Stimulated activated CD8-positive, alpha-beta memory T cell treated with anti-CD3 and anti-CD28 coated beads, Interleukin-4, amount 100 ng/mL, for 48 hours (primary cell): ENCODE data around the gene GMCL2.

Source experiments
- DNase-seq: peaks from one replicate; pipeline ENCODE4 v3.0.0-alpha.2; 2020

The GMCL2 gene

DNA sequence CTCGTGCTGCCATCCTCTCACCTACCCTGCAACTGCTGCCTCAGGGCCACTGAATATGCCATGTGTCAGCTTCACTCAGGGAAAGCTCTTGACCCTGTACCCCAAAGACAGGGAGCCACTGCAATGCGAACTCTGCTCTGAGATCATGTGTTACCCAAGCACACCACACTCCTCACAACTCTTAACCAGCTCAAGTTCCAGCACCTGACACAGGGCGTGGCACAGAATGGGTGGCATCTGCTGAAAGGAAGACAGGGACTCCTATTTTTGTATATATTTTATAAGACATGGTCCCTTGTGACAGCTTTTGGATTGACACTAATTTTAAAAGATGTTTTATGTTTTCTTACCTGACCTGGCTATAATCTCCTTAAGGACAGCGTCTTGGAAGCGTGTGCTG is 34.7 kb upstream of the GMCL2 start:
- no peak for DNase-seq

DNA sequence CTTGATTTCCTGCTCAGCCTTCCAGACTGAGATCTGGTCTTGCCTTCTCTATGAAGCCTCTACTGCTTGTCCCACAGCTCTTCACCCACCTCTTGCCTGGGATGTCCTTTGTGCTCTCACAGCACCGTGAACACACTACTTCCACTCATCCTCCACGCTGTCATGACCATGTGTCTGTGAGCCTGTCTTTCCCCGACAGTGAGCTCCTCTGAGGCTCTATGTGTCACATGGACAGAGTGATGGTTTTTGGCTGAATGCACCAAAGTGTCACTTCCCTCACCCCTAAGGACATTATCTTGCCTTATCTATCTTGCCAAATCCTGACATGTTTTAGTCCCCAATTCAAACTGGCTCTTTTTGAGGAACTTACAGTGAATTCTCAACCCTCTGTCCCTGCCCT is 34.1 kb upstream of the GMCL2 start:
- DNase-seq, result no peak

DNA sequence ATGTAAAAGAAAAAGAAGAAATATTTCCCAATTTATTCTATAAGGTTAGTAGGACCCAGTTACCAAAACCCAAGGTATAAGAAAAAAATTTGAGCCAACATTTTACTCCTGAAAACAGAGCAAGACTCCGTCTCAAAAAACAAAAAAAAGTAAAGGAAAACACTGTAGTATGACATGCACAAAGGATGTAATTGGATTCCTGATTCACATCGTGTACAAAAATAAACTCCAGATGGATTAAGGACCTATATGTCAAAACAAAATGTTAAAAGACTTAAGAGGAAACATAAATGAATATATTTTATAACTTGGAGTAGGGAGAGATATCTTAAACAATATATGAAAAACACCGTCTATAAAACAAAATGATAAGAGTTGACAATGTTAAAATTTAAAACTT is 31.7 kb upstream of the GMCL2 start:
- DNase-seq, result no peak

DNA sequence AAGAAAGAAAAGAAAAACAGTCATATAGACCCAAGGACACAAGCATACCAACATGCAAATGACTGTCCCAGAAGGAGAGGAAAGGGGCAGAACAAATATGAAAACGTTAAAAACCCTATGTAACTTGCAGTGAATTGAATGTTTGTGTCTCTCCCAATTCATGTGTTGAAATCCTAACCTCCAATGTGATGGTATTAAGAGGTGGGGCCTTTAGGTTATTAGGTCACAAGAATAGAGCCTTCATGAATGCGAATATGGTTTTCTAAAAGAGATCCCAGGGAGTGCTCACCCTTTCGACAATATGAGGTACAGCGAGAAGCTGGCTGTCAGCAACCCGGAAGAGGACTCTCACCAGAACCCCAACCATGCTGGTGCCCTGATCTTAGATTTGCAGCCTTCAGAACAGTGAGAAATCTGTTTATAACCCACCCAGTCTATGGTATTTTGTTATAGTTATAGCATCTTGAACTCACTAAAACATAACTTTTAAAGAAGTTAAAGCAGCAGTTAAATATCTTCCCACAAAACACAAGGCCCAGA is 31.1 kb upstream of the GMCL2 start:
- DNase-seq, result no peak

DNA sequence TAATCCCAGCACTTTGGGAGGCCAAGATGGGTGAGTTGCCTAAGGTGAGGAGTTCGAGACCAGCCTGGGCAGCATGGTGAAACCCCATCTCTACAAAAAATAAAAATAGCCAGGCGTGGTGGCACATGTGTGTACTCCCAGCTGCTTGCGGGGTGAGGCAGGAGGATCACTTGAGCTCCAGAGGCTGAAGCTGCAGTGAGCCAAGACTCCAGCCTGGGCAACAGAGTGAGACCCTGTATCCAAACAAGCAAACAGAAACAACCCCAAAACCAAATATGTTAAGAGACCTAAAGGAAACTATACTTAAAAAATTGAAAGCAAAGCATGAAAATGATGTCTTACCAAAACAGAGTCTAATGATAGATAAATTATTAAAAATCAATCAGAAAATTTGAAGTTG is 29.6 kb upstream of the GMCL2 start:
- DNase-seq, result no peak

DNA sequence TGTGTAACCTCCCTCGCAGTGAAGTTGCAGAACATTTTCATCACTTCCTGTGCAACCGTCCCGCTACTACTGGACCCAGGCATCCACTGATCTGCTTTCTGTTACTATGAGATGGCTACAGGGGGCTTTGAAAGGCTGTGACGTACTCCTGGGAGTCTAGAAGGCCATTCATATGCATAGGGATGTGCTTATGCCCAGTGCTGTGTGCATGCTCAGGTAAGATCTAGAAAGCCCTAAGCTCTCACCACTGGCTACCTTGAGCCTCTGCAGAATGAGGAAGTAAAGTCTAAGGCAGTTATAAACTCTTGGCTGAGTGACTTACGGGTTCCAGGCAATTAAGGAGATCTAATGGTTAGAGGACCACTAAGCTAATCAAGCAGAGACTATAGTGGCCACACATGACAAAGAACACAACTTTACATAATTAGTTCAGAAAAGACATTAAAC is 28.9 kb upstream of the GMCL2 start:
- DNase-seq, result no peak

DNA sequence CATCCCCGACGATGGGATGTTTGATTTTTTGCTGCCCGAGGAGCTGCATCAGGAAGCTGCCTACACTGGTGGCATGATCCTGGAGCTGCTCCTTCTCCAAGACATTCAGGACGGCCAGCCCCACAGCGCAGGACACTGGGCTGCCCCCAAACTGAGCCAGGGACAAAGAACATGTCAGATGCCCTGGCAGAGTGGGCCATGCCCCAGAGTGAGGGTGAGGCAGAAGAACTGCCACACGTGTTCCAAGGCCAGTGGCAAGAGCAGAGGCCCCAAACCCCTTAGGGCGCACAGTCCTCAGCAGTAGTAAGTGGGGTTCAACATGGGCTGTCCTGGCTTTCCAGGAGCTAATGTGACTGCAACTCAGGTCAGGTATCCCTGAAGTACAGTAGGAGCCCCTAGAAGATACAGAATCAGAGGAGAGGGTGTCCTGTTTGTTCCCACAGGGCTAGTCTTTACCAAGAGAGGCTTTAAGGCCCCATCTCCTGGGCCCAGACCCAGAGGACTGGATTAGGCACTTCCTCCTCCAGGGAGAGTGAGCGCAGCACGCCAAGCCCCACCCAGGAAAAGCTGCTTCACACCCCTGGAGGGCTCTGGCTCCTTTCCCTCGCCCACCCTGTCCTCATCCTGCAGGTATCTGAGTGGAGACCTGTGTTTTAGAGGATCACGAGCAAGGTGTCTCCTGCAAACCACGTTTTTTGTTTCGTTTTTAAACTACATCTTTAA is 28.3 kb upstream of the GMCL2 start:
- no peak for DNase-seq

DNA sequence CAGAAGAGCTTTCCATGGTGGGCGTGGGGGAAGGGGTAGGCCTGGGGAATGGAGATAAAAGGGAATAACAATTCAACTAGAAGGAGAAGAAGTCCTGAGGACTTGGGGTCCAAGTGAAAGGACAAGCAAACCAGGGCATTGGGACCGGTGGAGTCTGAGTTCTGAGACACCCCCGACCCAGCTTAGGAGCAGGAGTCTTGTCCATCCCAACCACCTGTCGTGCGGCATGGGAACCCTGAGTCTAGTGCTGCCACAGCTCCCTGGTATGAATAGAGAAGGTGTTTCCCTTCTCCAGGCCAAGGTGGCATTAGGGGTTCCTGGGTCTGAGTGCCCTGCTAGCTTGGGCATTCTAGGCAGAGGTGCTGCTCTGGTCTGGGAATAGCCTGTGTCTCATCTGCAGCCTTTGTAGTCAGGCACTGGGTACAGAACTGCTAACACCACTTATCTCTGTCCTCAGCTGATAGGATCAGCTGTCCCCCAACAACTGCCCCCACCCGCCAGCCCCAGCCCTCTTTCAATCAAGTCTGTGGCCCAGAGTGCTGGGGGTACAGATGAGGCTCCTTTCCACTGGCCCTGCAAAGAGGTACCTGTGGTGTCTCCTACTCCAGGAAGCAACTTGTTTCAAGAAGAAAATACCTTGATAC is 27.1 kb upstream of the GMCL2 start:
- no peak for DNase-seq

DNA sequence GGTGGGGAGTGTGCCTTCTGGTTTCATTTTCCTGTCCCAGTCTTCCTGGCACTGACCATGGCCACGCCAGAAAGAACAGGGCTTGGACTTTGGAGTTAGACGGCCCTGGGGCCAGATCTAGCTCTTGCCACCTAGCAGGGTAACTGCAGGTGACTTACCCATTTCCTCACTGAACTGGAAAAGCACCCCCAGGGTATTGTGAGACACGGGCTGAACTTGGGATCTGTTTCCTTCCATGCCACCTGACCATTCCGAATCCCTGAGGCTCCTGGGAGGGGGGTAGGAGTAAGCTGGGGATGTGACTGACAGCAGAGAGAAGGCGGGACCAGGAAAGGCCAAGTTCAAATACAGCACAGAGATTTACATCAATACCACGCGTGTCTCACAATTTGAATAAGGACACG is 26.6 kb upstream of the GMCL2 start:
- DNase-seq, result no peak

DNA sequence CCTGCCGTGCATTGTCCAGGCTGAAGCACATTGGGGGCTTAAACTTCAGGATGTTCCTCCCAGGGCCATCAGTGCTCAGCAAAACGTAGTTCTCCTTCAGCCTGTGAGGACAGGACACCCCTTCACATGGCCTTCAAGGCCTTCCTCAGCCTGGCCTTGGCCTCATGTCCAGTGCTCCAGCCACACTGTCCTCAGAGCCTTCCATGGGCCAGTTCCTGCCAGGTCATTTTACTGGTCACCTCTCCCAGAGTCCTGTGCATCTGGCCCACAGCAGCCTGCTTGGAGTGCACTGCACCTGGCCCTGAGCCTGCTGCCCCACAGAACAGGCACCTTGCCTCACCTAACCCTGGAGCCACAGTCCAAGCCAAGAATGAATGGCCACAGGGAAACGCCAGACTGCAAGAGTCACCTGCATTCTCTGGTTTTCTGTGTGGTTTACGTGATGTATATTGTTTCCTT is 25.9 kb upstream of the GMCL2 start:
- DNase-seq, result no peak

DNA sequence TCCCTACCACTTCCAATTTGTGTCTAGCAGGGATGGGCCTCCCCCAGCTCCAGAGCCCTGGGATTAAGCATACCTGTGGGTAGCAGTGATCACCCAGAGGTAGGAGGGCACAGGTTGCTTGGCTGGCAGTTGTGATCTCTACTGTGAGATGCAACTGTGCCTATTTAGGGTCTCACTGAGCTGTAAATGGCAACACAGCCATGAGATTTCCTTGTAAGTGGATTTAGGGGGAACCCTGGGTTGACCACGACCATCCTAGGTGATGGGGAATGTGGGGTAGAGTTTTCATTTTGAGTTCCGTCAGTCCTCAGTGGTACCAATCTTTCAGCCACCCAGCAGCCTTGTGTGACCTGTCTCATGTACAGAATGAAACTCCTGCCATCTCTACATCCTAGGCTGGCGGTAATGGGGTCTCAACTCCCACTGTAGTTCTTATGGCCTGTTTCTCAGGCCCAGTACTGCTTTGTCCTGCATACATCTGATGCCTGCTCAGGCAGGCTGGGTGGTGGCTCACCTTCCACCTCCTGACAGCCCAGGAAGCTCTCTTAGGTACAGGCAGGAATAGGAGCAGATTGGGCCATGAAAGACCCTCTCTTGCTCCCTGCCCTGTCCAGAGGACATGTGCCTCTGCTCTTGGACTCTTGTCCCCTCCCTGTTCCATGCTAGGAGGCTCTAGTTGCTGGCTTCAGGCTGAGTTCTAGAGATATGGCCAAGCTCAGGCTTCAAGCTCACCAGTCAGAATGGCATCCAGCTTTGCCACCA is 25.3 kb upstream of the GMCL2 start:
- DNase-seq, result no peak

DNA sequence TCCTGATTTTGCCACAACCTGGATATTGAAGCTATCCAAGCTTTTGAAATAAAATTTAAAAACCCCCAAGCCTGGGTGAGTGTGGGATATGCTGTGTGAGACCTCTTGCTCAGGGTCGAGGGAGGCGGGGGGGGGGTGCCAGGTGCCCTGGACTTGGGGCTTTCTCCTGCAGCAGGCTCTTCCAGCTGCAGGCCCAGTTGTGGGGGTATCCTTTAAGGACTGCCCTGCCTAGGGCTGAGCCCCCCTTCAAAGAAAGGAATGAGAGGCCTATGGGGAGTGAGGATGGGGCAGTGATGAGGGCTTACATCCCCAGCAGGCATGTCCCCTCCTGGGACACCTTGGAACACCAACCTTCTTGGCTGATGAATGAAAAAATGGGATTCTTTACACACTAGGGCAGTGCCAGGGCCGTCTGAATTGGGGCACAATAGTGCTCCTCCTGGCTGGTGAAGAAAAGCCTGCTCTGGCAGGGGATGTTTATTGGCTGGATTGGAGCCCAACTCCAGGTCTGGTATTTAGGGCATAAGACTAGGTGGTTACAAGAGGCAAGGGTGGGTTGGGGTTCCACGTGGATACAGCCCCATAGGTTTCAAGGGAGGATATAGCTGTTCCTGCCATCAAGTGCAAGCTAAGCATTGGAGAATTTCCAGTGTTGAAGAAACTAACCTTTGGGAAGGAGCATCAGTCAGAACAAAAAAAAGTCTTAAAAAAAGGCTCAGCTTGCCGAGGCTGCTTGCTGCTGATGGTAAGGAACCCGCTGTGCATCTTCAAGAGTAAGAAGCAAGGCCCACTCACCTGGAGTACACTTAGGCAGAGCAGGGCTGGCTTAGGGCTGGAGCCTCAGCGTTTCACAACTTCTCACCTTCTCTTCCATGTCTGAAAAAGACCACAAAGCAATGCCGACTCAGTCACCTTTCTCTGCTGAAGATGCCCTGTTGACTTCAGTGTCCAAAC is 24.2 kb upstream of the GMCL2 start:
- no peak for DNase-seq

DNA sequence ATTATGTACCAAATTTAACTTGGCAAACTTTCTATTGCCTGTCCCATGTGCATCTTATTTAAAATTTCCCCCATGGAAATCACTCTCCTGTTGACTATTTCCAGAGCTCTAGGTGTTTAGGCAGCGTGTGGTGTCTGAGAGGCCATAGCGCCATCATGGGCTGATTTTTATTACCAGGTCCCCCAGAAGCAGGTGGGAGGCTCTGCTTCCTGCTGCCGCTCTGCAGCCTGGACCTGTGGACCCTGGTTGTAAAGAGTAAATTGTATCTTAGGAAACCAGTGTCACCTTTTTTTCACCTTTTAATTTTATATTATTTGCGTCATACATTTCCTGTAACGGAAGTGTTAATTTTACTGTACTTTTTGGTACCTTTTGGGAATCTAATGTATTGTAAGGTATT is 23.5 kb upstream of the GMCL2 start:
- DNase-seq, result no peak

DNA sequence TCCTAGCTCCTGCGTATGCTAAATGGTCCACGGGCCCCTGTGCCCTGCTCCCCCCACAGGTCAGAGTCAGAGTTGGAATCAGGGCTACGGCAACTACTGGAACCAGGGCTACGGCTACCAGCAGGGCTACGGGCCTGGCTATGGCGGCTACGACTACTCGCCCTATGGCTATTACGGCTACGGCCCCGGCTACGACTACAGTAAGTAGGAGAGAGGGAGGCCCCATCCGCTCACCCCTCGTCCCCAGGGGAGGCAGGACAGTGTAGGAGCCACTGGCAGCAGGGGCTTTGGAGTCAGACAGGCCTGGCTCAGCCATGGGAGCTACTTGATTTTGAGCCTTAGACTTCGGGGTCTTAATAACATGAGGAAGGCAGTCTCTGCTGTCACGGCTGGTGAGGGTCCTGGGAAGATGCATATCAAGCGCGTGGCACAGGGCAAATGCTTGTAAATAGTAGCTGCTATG is 22.9 kb upstream of the GMCL2 start:
- DNase-seq, result no peak

DNA sequence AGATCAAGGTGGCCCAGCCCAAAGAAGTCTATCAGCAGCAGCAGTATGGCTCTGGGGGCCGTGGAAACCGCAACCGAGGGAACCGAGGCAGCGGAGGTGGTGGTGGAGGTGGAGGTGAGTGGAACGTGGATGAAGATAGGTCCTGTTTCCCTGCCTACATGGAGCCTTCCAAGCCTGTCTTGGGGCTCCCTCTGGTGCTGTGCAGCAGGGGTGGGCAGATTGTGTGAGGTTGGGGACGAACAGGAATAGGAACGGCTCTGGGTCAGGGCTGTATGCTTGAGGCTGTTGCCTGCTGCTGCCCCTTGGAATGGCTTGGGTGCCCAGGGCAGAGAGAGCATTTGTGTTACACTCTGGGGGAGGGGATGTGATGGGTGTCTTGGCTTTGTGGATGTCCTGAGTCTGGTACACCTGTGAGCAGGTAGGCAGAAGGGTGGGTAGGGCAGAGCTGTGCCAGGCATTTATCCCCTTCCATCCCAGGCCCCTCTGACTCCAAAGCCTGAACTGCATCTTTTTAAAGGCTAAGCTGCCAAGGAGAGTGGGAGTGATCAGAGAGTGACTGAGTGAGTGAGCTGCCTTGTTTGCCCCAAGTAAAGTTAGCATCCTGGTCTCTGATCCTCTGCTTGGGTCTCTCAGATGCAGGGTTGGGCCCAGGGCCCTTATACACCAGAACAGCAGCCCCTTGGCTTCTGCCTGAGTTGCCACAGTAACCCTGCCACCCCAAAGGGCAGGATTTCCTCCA is 22.3 kb upstream of the GMCL2 start:
- DNase-seq, result no peak

DNA sequence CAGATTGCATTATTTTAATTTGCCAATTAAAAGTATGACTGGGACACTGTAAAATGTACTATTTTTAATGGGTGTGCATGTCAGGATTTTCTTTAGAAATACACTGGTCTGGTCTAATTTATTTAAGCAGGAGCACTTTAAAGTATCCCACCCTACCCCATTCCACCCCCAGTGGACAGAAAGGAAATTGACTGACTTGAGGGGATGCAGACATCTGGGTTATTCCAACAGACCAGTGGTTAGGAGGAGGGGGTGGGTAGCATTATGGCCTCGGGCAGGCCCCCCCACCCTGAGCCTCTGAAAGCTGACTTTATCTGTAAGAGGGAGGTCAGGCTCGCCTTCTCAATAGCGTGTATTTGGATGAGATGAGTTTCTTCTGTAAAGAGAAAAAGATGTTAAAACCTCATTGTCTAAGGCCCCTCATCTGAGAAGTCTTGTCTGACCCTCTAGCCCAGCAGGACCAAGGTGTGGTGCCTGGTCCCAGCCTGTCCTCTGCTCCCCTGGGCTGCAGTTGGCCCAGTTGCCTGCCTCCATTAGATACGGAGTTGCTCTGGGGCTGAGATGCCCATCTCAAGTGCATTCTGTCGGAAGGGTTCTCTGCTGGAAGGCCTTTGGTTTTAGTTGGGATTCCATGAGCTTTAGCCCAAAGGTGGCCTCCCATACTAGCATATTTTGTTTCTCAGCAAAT is 21.5 kb upstream of the GMCL2 start:
- DNase-seq, result no peak

DNA sequence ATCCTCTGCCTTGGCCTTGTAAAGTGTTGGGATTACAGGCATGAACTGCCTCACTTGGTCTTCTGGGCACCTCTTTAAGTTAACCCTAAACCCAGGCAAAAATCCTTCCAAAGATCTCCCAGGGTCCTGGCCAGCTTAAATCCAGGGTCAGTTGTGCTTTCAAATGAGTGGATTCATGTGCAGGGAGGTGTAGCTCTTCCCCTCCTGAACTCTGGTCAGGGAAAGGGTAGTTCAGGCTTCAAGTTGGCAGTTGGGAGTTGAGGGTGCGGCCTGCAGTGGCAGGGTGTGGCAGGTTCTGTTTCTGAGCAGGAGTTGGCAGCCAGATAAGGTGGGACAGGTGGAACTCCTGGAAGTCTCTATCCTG is 20.7 kb upstream of the GMCL2 start:
- no peak for DNase-seq

DNA sequence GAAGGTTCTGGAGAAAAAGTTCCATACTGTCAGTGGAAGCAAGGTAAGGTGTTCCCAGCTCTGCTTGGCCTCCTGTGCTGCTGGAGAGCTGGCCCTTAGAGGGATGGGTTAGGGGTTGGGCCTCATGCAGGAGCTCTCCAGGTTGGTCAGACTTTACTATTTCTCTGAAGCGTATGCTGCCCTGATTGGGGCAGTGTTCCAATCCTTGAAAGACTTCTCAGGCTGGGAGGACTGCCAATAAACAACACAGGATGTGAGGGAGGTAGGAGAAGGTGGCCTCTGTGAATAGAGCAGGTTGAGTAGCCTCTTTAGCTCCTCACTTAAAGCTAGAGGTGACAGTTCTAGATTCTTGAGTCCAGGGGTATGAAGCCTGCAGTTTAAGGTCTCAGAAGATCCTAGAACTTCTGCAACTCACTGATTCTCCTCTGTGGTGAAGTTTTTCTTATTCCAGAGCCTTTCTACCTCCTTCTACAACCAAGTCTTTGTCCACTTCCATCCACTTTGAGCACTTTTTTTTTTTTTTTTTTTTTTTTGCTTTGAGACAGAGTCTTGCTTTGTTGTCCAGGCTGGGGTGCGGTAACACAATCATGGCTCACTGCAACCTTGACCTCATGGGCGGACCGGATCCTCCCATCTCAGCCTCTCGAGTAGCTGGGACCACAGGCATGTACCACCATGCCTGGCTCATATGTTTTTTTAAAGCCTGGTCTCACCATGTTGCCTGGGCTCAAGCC is 20.2 kb upstream of the GMCL2 start:
- no peak for DNase-seq

DNA sequence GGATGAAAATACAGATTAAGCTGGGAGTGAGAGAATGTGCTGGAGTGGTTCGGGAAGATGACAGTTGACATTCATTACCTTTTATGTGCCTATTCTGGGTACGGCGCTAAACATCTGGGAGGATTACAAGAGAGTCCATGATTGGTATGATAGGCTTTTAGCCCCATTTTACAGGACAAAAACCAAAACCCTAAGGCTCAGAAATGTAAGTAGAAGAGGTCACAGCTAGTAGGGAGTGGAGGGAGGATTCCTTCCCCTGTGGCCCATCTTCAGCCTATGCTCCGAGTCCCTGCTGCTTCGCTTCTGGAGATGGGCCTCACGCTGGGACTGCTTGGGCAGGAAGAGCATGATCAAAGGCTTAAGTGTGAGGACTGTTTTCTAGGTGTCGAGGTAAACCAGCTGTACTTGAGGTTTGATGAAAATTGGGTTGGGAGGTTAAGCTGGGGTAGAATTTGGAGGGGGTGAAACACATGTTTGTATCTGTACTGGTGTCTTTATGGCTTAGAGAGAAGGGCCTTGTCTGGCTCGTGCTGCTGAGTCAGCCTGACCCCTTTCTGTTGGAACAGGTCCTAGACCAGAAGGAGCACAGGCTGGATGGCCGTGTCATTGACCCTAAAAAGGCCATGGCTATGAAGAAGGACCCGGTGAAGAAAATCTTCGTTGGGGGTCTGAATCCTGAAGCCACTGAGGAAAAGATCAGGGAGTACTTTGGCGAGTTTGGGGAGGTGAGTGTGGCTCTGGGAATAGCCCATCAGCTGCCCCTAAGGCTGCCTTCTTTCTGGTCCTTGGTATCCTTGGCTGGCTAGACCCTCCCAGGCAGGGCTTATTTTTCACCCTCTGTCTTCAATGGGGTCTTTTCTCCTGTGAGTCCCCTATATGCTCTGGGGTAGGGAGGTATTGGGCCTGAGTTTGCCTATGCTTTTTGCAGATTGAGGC is 19.3 kb upstream of the GMCL2 start:
- DNase-seq, result no peak

DNA sequence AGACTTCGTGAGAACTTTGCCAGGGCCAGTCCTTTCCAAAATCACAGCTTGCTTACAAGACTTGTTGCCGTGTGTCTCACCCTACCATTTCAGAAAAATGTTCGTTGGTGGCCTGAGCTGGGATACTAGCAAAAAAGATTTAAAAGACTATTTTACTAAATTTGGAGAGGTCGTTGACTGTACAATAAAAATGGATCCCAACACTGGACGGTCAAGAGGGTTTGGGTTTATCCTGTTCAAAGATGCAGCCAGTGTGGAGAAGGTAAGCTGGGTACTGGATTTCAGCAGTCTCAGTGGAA is 18.5 kb upstream of the GMCL2 start:
- no peak for DNase-seq
